ENCODE measurements around the gene KMT2E.

- TF ChIP-seq CTCF (IDR thresholded peaks at IDR 0.05; ENCODE audit: low read depth, low read length, poor library complexity, severe bottlenecking) = no peak
- no peak for TF ChIP-seq EZH2phosphoT487 (IDR thresholded peaks at IDR 0.05; ENCODE audit: borderline replicate concordance, low read length)
Measured at GRCh38 chr7:105016709-105017656, 3.0 kb downstream of the KMT2E start.

Data from DOHH2 (cell line).